ENCODE results near the gene KRTAP20-2.

KRTAP20-2 gene

GRCh38 chr21:30680586-30680985 is 45.6 kb downstream of the KRTAP20-2 start:
- no peak for TF ChIP-seq MYC (IDR thresholded peaks at IDR 0.05; ENCODE audit: low read depth, low read length)
- no peak for TF ChIP-seq POLR2A (IDR thresholded peaks at IDR 0.05; ENCODE audit: extremely low read depth, insufficient read length)
- TF ChIP-seq MAX (IDR thresholded peaks at IDR 0.05; ENCODE audit: low read depth, low read length) = no peak
- no peak for TF ChIP-seq CTCF (IDR thresholded peaks at IDR 0.05; ENCODE audit: low read depth, low read length)
- DNase-seq (ENCODE audit: low read depth) = no peak
- no peak overlapping the region for H3K4me3 ChIP-seq (ENCODE audit: low read depth, low read length)

- TF ChIP-seq MAX (IDR thresholded peaks at IDR 0.05; ENCODE audit: low read depth, low read length) = no peak
- TF ChIP-seq CTCF (IDR thresholded peaks at IDR 0.05; ENCODE audit: low read depth, low read length) = no peak
- no peak for TF ChIP-seq MYC (IDR thresholded peaks at IDR 0.05; ENCODE audit: low read depth, low read length)
- no peak for TF ChIP-seq POLR2A (IDR thresholded peaks at IDR 0.05; ENCODE audit: extremely low read depth, insufficient read length)
These were observed 49.5 kb downstream of the KRTAP20-2 start for GRCh38 chr21:30684506-30684905.

More at GRCh38 chr21:30684506-30684905, 49.5 kb downstream of the KRTAP20-2 start:
- no peak overlapping the region for H3K4me3 ChIP-seq (ENCODE audit: low read depth, low read length)
- no peak for DNase-seq (ENCODE audit: low read depth)

Data from NB4 (cell line).